ENCODE data around the gene UTS2B. TPM values are rescaled to one million over a fixed set of nuclear protein-coding genes. Genes with fewer than 3 reads are reported as not detected.

UTS2B gene
- total and polyA plus RNA-seq, 10 of the 15 experiments (the other 5 are each of a cell fraction or from before 2014, with no cell fraction given), result 0.15 to 0.72 (median 0.44) TPM

GRCh38 chr3:191253089-191253799 lies 77.1 kb downstream of the UTS2B start (continued):
- TF ChIP-seq CREM (IDR thresholded peaks at IDR 0.05; ENCODE audit: low read depth) (no peak; the same call in 1 of the 2 replicates), IKZF2 (IDR thresholded peaks at IDR 0.05) (peak in 1 of 2 experiments; percentile 77), YBX1 (IDR thresholded peaks at IDR 0.05) (no peak), KAT2A (conservative IDR thresholded peaks at IDR 0.05; ENCODE audit: control insufficient read depth, low read depth, low read length) (no peak), ELK1 (IDR thresholded peaks at IDR 0.05; ENCODE audit: low read depth, low read length) (no peak), KDM1A (IDR thresholded peaks at IDR 0.05; ENCODE audit: borderline replicate concordance) (no peak), ATF7 (IDR thresholded peaks at IDR 0.05; ENCODE audit: low read depth) (no peak), POLR2AphosphoS5 (IDR thresholded peaks at IDR 0.05; ENCODE audit: low read length) (no peak), MTA2 (IDR thresholded peaks at IDR 0.05; ENCODE audit: low read depth) (peak; percentile 48), NFYA (IDR thresholded peaks at IDR 0.05; ENCODE audit: borderline replicate concordance, low read depth, low read length) (no peak), SMAD1 (IDR thresholded peaks at IDR 0.05; ENCODE audit: low read depth, partially characterized antibody) (no peak), ZBTB33 (IDR thresholded peaks at IDR 0.05) (no peak), SIN3A (IDR thresholded peaks at IDR 0.05; ENCODE audit: low read depth, low read length) (no peak), MTA3 (IDR thresholded peaks at IDR 0.05; ENCODE audit: borderline replicate concordance, low read length) (peak; percentile 63; the same call in 1 of the 2 replicates), ZBTB11 (CRISPR knock-in tag; IDR thresholded peaks at IDR 0.05) (no peak), FOXK2 (IDR thresholded peaks at IDR 0.05) (no peak), NRF1 (conservative IDR thresholded peaks at IDR 0.05; ENCODE audit: low read depth, low read length) (no peak), SUZ12 (IDR thresholded peaks at IDR 0.05; ENCODE audit: unreplicated experiment) (no peak), MYB (IDR thresholded peaks at IDR 0.05; ENCODE audit: borderline replicate concordance, low read depth, low read length) (no peak), HCFC1 (IDR thresholded peaks at IDR 0.05; ENCODE audit: low read length) (no peak), ZNF622 (IDR thresholded peaks at IDR 0.05) (no peak), CREB1 (IDR thresholded peaks at IDR 0.05; ENCODE audit: low read depth) (no peak; the same call in 1 of the 2 replicates), HDAC2 (IDR thresholded peaks at IDR 0.05) (no peak), CHD1 (IDR thresholded peaks at IDR 0.05; ENCODE audit: low read depth, low read length) (no peak), RUNX3 (IDR thresholded peaks at IDR 0.05; ENCODE audit: low read length) (peak; percentile 77), ZNF274 (IDR thresholded peaks at IDR 0.05; ENCODE audit: insufficient read depth, insufficient read length) (no peak)
